HG02678 (cell line): ENCODE data around the gene CREG1.

ENCODE experiments used
- ATAC-seq: cut with Tn5 transposase; IDR thresholded peaks from one replicate; pipeline ENCODE4 v1.9.1; 2021; ENCODE audit warnings: mild to moderate bottlenecking, moderate library complexity; ENCODE audit not compliant: unreplicated experiment

Gene CREG1

DNA sequence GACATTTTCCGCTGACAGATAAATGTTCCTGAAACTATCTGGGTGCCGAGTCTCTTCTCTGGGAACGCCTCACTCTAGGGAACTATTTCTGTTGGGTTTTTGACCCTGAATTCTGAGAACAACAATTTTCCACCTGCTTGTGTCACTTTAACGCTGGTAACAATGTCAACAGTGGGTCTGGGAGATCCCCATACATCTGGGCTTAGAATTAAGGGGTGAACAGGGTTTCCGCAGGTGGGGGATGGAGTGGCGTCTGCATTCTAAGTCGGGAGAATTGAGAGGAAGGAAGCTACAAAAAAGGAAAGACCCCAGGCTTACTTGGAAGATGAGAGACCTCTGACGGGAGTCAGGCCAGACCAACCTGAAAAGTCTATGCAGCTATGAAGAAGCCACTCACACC, 44.0 kb downstream of the CREG1 start:
- ATAC-seq: no peak

DNA sequence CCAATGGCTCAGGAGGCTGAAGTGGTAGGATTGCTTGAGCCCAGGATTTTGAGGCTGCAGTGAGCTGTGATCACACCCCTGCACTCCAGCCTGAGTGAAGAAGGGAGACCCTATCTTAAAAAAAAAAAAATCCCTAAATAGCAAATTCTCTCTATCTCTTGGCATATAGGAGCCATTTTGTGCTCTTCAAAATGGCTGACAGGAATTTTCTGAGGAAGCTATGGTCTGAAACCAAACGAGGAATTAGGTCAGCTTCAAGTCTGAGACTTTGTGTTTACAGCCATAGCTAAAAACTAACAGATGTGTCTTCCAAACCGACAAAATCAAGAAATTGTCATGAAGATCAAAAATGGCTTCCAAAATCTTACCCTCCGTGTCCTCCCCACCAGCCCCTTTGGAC, 45.8 kb downstream of the CREG1 start:
- no peak for ATAC-seq

DNA sequence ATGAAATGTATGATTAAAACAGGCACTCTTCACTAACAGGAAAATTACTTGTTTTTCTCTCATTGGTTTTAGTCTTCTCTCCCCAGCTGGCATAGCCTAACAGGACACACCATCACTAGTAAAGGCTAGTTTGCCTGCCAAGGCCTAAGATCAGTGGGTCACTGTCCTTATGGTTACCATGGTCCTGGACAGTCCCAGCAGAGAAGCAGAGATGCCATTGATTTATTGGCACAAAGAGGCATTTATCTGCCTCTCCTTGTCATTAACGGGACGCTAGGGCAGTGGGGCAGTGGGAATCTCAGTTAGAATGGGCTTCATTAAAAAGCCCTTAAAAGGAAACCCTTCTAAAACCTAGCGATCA, 49.1 kb downstream of the CREG1 start:
- no peak for ATAC-seq

- ATAC-seq: no peak
Observed at GRCh38 chr1:167503626-167504466, 49.7 kb downstream of the CREG1 start.

DNA sequence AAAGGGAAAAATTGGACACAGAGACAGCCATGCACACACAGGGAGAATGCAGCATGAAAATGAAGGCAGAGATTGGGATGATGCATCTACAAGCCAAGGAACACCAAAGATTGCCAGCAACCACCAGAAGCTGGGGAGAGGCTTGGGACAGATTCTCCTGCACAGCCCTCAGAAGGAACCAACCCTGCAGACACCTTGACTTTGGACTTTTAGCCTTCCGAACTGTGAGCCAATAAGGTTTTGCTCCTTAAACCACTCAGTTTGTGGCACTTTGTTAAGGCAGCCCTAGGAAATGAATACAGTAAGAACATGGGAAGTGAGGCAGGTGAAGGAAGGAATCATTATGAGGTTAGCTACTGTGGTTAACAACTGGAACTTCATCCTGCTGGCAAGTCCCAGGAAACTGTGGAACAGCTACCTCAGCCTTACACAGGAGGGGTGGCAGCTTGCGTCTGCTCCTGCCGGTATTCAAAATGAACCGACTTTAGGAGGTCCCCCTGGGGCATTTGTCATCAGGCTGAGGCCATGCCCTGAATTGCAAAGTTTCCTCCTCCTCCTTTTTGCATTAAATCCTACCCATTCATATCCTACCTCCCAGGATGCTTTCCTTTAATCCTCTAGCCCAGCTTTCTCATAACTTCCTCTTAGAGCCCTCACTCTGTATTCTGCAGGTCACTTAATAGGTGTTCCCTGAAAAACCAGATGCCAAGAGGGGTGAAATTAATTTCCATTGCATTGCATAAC, 50.7 kb downstream of the CREG1 start:
- ATAC-seq: no peak

DNA sequence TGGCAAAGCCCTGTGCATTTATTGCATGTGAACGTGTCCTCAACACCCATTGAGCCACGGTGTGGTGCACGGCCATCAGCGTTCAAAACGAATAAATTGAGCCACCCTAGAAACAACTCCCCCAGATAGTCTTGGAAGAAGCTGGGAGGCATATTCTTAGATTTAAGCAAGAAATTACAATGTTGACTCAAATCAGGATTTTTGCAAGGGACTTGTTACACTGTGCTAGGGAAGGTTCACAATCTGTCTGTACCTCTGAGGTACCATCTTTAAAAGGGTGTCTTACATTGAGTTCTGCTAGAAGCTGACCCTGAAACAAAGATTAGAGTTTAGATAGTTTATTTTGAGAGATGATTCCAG, 51.4 kb downstream of the CREG1 start:
- no peak for ATAC-seq

- ATAC-seq: no peak
Observed at GRCh38 chr1:167501515-167502191, 51.9 kb downstream of the CREG1 start.

GRCh38 chr1:167500283-167500860, 53.2 kb downstream of the CREG1 start:
- ATAC-seq: no peak

GRCh38 chr1:167499664-167500101, 53.9 kb downstream of the CREG1 start:
- peak; percentile 99 for ATAC-seq

DNA sequence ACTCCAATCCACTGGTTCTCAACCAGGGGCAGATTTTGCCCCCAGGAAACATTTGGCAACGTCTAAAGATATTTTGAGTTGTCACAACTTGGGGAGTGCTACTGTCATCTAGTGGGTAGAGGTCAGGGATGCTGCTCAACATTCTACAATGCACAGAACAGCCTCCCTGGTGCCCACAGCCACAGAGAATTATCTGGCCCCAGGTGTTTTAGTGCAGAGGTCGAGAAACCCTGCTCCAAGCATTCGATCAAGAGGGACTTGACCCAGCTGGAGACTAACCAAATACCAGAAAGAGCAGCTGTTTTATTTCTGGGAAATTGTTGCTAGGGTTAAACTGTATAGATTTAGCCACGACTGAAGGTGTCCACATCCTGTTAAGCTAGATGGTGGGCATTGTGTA, 54.5 kb downstream of the CREG1 start:
- peak; percentile 3 for ATAC-seq

GRCh38 chr1:167496797-167497619, 56.6 kb downstream of the CREG1 start:
- ATAC-seq: no peak

DNA sequence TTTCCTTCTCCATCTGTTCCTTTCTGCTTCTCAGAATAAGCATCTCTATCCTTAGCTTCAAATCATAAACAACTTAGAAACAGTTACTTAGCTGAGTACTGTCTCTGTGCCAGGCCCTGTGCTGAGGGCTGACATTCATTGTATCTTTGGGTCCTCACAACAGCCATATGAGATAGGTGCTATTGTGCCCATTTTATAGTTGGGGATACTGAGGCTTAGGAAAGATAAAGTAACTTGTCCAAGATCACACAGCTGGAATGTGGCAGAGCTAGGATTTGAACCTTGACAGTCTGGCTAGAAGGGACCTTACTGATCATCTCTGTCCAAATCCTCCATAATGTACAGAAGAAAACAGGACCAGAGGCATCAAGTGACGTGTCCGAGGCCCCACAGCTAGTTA, 60.2 kb downstream of the CREG1 start:
- ATAC-seq: no peak

GRCh38 chr1:167492481-167492910, 61.1 kb downstream of the CREG1 start:
- no peak for ATAC-seq

DNA sequence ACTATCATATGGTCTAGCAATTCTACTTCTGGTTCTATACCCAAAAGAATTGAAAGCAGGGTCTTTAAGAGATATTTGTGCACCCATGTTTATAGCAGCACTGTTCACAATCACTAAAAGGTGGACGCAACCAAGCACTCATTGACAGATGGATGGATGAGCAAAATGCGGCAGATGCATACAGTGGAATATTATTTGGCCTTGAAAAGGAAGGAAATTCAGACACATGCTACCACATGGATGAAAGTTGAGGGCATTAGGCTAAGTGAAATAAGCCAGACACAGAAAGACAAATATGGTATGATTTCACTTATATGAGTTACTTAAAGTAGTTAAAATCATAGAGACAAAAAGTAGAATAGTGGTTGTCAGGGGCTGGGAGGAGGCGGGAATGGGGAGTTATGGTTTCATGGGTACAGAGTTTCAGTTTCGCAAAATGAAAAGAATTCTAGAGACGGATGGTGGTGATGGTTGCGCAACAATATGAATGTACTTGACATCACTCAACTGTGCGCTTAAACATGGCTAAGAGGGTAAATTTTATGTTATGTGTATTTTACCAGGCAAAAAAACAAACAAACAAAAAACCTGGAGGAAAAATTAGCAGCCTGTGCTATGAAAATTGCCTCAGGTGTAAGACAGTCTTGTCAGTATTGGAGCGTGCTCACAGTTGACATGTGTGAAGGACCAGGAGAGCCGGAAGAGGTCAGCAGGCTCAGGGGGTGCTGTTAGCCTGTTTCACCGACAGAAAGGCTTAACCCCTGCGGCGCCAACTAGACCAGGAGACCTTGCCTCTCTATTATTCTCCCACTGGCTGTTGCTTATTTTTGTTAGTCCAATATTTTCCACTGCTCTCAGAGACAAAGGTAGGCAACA, 61.7 kb downstream of the CREG1 start:
- no peak for ATAC-seq
